Mammary epithelial cell (primary cell): ENCODE measurements around the gene MAP2K6.

Experiments used
- EZH2 ChIP-seq: IDR thresholded peaks from 2 replicates; pipeline ENCODE4 v1.6.1; 2012; ENCODE audit warnings: low read length, inconsistent platforms, borderline replicate concordance
- TF ChIP-seq, protein P1 (sequence below), 2 donors: IDR thresholded peaks in 1 of 2; conservative IDR thresholded peaks in 1 of 2; 2 replicates each; pipeline ENCODE4 v1.5.1; 2011 to 2012; ENCODE audit warnings: inconsistent platforms in 2 of 2, low read length in 2 of 2, mild to moderate bottlenecking in 2 of 2, control low read depth in 1 of 2, low read depth in 1 of 2; ENCODE audit not compliant: insufficient read depth in 1 of 2; ENCODE audit errors: extremely low read depth in 1 of 2

- TF ChIP-seq, protein P1, sequence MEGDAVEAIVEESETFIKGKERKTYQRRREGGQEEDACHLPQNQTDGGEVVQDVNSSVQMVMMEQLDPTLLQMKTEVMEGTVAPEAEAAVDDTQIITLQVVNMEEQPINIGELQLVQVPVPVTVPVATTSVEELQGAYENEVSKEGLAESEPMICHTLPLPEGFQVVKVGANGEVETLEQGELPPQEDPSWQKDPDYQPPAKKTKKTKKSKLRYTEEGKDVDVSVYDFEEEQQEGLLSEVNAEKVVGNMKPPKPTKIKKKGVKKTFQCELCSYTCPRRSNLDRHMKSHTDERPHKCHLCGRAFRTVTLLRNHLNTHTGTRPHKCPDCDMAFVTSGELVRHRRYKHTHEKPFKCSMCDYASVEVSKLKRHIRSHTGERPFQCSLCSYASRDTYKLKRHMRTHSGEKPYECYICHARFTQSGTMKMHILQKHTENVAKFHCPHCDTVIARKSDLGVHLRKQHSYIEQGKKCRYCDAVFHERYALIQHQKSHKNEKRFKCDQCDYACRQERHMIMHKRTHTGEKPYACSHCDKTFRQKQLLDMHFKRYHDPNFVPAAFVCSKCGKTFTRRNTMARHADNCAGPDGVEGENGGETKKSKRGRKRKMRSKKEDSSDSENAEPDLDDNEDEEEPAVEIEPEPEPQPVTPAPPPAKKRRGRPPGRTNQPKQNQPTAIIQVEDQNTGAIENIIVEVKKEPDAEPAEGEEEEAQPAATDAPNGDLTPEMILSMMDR (conservative IDR thresholded peaks at IDR 0.05 in 1 of 2, IDR thresholded peaks at IDR 0.05 in 1 of 2; ENCODE audit: extremely low read depth in 1 of 2, insufficient read depth in 1 of 2, low read depth in 1 of 2, low read length in 2 of 2) = no peak
- no peak for TF ChIP-seq EZH2
Measured at GRCh38 chr17:69579961-69580677, 165.6 kb downstream of the MAP2K6 start.
